CD4-positive, alpha-beta T cell treated with Interleukin-4 for 4 hours (primary cell): ENCODE measurements around the gene NSD1.
"Not testable (repeated sequence)": the region's sequence is repeated elsewhere in the genome, so short reads cannot be mapped to it uniquely, and the experiment has no call there.

Experiments used
- DNase-seq: peaks from one replicate; pipeline ENCODE4 v3.0.0-alpha.2; 2020

Gene NSD1

DNA sequence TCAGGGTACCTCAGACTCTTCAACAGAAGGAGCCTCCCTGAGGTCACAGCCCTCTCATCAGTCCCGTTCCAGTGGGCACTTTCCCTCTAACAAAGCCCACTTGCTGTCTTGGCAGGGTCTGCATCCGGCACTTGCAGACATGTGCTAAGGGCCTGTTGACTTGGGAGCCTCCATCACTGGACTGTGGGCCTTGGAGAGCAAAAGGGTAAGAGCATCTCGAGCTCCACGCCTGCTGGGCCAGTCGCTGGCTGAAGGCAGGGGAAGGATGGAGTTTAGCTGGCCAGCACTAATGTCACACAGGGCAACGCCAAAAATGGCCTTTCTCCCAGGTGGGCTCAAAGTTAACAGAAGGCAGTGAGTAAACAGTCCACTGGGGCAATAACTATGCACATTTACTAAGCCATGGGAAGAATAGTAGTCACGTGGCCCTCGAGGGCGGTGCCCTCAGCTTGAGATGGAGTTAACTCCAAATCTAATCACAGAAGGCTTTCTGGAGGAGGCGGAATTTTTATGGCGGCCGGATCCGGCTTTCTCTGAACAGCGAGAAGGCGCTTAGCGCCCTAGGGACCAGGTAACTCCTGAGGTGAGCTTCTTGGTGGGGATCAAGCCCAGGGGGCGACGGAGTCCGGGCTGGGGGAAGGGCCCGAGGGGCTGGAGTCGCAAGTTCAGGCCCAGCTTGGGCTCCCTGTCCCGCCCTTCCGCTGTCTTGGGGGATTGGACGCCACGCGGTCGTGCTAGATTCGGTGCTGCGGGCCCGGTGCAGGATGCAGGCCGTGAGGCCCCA, 2.0 kb upstream of the NSD1 start:
- no peak for DNase-seq

DNA sequence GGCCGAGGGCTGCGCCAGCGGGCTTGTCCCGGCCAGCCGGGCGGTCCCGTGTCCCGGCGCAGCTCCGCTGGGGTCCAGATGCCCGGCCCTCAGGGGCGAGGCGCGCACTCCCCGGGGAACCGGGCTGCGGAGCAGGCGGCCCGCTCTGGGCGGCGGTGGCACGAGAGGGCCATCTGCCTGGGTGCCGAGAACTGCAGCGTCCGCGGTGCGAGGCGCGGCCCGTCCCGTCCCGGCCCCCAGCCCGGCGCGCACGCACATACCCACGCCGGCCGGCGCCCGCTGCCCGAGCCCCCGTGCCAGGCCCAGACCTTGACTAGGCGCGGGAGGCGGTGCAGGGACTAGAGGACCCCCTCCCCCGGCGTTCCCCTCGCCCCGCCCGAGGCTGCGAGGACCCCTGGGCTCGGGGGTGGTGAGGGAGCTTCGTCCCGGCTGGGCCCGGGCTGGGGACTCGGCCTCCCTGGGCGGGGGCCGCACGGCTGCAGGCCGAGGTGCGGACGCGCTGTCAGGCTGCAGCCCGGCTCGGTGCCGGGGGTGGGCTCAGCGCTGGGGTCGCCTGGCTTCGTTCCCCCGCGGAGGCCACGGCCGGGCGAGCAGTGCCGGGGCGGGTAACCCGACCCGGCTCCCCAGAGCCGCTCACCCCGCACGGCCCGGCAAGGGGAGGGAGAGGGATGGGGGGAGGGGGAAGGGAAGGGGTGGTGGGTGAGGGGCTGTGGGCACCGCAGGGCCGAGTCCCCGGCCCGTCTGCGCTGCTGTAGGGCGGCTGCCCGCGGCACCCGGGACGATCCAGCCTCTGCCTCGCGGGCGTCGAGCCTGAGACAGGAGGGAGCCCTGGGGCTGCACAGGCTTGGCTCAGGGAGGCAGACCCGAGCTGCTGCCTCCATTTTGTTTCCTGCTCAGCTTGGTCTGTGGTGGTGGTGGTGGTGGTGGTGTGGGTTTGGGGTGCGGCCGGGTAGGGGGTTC, 1.2 kb upstream of the NSD1 start:
- peak; percentile 42 for DNase-seq

DNA sequence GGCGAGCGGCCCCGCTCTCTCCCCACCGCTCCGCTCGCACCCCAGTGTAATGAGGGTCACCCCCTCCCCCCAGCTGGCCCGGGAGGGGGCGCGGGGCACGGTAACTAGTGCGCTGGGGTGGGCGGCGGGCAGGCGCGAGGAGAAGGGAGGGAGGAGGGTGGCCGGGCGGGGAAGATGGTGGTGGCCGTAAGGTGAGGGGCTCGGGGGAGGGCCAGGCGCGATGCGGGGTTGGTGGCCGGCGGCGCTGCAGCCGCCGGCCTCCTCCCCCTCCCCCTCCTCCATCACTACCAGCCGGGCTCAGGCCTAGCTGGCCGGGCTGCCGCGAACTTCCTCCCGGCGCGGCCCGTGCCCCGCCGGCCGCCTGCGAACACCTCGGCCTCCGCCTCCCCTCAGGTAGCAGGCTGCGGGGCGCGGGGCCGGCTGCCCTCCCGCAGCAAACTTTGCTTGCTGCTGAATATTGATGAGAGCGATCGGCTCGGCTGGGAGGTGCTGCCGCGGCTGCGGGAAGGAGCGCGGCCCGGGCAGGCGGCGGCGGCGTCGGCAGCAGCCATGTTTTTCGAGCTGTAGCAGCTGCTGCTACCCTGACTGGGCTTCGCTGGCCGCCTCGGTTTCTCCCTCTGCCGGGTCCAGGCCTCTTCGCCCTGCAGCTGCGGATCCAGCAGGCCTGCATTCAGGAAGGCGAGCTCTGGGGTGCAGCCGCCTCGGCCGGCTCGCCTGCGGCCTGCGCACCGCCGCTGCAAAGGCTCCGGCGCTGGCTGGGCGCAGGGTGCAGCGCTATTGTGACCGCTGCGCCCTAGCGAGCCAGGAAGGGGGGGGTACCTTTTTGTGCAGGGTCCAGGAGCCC, 502 bp downstream of the NSD1 start:
- DNase-seq: peak; percentile 27

DNA sequence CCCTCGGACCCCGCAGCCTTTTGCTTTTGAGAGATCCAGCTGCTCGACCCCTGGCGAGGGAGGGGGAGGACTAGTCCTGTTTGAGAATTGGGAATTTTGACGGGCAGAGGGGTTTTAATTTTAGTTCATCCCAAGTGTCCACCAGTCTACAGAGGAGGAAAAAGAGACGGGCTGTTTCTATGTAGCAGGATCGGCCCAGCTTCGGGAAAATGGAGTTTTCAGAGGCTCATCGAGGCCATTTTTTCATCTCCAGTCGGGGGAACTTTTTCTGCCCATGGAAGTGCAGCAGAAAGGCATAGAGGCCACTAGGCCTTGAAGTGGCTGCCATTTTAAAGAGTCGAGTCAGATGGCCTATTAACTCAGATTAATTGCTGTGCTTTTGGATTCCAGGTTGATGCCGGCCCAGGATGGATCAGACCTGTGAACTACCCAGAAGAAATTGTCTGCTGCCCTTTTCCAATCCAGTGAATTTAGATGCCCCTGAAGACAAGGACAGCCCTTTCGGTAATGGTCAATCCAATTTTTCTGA, 1.2 kb downstream of the NSD1 start:
- DNase-seq: no peak

DNA sequence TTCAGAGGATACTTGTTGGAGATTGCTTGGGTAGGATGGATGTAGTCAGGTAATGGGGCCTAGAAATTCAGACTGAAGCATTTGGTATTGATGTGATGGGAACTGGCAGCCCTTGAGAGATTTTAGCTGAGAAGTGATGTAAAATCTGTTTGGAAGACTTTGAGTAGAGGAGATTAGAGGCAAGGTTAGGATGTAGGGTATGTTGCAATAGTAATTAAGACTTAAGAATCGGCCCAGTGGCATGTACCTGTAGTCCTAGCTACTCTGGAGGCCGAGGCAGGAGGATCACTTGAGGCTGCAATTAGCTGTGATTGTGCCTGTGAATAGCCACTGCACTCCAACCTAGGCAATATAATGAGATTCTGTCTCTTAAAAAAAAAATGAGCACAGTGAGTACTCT, 6.7 kb downstream of the NSD1 start:
- DNase-seq: no peak

DNA sequence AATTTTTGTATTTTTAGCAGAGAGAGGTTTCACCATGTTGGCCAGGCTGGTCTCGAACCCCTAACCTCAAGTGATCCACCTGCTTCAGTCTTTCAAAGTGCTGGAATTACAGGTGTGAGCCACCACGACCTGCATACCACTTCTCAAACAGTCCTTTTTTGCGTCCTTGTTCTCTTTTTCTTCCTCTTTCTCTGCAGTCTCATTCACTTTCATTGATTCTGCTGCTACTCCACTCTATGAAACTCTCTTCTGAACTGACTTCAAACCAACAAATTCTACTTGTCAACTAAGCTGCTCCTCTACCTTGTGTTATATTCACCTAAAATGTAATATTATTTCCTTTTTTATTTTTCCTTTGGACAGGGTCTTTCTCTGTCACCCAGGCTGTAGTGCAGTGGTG, 7.9 kb downstream of the NSD1 start:
- no peak for DNase-seq

DNA sequence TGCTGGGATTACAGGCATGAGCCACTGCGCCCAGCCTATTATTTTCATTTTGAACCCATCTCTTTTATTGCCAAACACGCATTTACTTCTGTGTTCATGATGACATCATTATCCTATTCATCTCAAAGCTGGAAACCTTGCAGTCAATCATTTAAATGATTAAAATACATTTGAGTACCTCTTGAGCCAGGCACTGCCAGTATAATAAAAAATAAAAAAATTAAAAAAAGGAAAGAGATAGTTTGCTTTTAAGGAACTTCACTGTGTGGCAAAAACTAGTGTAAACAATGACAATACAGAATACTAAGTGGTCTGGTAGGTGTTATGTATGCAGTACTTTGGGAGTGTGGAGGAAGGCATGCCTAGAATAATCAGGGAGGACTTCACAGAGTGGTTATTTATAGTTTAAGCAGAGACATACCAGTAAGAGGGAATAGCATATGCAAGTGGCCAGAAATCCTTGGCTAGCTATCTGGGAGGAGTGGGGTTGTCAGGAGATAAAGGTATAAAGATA, 8.6 kb downstream of the NSD1 start:
- no peak for DNase-seq

DNA sequence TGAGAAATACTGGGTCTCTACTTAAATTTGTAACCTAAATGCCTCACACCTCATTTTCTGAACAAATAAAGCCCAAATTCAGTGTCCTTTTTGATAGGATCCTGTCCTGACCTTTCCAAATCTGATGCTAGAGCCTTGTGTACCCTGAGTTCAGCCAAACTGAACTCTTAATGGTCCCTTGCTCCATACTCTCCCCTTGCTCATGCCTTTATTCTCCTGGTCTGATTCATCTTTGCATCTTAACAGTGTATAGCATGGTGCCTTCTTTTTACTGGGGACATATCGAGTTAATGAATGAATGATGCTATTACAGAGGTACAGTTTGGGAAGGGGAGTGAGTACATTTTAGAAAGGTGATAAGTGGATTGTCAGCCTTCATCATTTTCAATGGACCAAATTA, 9.2 kb downstream of the NSD1 start:
- no peak for DNase-seq

DNA sequence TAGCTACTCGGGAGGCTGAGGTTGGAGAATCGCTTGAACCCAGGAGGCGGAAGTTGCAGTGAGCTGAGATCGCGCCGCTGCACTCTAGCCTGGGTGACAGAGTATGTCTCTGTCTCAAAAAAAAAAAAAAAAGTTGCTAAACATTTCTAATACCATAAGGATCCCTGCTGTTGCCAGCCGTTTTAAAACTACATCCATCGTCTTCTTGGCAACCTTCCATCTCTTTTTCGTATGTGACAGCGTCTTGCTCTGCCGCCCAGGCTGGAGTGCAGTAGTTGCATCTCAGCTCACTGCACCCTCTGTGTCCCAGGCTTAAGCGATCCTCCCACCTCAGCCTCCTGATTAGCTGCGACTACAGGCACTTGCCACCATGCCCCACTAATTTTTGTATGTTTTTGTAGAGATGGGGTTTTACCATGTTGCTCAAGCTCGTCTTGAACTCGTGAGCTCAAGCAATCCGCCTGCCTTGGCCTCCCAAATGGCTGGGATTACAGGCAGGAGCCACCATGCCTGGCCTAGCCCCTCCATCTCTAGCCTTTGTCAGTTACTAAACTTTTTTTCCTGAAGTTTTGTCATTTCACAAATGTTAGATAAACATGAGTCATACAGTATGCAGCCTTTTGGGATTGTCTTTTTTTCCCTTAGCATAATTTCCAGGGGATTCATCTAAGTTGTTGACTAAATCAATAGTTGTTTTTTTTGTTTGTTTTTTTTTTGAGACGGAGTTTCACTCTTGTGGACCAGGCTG, 13.5 kb downstream of the NSD1 start:
- no peak for DNase-seq

DNA sequence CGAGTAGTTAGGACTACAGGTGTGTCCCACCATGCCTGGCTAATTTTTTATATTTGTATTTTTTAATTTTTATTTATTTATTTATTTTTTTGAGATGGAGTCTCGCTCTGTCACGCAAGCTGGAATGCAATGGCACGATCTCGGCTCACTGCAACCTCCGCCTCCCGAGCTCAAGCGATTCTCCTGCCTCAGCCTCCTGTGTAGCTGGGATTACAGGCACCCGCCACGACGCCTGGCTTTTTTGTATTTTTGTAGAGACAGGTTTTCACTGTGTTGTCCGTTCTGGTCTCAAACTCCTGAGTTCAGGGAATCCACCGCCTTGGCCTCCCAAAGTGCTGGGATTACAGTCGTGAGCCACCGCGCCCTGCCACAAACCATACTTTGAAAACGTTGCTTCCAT, 16.5 kb downstream of the NSD1 start:
- not testable (repeated sequence) for DNase-seq

DNA sequence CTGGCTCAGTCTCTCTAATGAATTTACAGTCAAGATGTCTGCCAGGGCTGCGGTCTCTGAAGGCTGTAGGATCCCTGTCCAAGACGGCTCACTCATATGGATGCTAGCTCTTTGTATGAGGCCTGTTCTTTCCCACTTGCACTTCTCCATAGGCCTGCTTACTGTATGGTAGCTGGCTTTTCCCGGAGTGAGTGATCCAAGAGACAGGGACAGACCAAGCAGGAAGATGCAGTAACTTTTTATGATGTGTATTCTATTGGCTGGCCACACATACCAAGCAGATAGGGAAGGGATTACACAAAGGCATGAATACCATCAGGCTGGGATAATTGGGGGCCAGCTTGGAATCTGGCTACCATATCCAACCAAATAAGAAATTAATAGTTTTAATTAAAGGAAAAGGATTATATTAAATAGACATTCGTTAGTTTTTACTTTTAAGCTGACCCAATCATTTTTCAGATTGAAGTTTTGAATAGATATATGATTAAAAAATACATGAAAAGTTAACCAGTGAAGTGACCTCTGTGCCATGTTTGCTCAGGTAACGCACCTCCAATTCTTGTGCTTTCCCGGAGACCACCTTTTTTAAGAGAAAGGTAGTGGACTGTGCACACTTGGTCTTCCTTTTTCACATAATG, 20.6 kb downstream of the NSD1 start:
- no peak for DNase-seq

DNA sequence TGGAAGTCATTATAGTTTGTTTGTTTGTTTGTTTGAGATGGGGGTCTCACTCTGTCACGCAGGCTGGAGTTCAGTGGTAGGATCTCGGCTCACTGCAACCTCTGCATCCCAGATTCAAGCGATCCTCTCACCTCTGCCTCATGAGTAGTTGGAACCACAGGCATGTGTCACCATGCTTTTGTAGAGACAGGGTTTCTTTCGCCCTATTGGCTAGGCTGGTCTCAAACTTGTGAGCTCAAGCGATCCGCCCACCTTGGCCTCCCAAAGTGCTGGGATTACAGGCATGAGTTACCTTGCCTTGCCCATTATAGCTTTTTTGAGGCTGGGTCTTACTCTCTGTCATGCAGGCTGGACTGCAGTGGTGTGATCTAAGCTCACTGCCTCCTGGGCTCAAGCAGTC, 28.8 kb downstream of the NSD1 start:
- no peak for DNase-seq

DNA sequence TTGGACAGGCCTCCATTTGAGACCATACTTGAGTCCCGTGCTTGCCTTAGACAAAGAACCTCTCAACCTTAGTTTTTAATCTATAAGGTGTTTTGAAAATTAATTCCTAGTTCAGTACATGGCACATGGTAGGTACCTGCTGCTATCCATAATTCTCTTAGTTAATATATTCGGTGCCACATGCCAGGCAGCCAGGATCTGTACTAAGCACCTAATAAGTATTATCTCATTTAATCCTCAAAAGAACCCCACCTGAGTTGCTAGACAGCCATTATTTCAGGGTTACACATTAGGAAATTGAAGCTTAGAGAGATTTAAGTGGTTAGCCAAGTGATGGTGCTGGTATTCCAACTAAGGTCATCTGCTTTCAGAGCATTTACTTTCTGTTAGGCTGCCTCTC, 29.9 kb downstream of the NSD1 start:
- no peak for DNase-seq

DNA sequence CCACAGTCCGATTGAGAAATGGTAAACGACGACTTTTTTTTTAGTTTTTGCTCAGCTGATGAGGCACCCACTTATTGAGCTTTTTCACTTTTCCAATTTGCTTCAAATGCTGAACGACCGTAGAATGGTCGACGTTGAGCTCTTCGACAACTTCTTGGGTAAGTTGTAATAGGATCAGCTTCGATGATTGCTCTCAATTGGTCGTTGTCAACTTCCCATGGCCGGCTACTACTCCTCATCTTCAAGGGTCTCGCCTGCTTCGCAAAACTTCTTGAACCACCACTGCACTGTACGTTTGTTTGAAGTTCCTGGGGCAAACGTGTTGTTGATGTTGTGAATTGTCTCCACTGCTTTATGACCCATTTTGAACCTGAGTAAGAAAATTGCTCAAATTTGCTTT, 35.7 kb downstream of the NSD1 start:
- no peak for DNase-seq

DNA sequence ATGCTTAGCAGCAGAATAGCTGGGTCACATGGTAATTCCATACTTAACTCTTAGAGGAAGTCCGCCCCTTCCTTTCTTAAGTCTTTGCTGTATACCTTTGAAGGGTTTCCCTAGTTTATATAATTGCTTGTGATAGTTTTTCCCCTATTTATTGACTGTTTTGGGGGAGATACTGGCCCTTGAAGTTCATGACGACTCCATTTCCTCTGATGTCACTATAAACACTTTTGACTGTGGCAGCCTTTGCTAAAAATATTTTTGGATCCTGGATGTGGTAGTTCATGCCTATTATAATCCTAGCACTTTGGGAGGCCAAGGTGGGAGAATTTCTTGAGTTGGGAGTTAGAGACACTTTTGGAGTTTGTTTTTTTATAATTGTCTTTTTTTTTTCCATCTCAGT, 38.4 kb downstream of the NSD1 start:
- DNase-seq: no peak

DNA sequence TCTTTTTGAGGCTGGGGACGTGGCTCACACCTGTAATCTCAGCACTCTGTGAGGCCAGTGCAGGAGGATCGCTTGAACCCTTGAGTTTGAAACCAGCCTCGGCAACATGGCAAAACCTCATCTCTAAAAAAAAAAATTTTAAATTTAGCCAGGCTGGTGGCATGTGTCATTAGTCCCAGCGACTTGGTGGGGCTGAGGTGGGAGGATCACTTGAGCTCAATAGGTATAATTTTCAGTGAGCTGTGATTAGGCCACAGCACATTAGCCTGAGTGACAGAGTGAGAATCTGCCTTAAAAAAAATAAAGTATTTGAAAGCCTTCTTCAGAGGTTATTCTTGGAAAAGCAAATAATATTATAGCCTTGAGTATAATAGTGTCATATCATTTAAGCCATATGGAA, 41.8 kb downstream of the NSD1 start:
- DNase-seq: no peak

DNA sequence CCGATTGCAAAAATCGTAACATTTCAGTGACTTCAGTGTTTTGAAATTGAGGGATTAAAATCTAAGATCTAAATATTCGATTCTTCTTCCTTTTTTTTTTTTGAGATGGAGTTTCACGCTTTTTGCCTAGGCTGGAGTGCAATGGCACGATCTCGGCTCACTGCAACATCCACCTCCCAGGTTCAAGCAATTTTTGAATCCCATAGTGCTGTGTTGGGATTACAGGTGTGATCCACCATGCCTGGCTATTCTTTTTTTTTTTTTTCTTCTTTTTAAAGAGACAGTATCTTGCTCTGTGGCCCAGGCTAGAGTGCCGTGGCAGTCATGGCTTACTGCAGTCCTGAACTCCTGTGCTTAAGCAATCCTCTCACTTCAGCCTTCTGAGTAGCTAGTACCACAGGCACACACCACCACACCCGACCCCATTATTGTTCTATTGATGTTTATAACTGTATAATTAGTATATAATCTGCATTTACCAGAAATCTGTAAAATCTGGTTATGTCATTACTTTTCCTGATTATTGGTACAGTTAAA, 42.7 kb downstream of the NSD1 start:
- DNase-seq: no peak

DNA sequence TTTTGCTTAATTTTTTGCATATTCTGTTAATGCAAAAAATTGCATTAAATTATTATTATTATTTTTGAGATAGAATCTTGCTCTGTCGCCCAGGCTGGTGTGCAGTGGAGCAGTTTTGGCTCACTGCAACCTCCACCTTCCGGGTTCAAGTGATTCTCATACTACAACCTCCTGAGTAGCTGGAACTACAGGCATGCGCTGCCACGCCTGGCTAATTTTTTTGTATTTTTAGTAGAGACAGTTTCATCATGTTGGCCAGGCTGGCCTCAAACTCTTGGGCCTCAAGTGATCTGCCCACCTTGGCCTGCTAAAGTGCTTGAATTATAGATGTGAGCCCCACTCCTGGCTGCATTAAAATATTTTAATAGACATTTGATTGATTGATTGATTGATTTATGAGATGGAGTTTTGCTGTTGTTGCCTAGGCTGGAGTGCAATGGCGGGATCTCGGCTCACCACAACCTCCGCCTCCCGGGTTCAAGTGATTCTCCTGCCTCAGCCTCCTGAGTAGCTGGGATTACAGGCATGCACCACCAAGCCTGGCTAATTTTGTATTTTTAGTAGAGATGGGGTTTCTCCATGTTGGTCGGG, 44.4 kb downstream of the NSD1 start:
- DNase-seq: not testable (repeated sequence)

DNA sequence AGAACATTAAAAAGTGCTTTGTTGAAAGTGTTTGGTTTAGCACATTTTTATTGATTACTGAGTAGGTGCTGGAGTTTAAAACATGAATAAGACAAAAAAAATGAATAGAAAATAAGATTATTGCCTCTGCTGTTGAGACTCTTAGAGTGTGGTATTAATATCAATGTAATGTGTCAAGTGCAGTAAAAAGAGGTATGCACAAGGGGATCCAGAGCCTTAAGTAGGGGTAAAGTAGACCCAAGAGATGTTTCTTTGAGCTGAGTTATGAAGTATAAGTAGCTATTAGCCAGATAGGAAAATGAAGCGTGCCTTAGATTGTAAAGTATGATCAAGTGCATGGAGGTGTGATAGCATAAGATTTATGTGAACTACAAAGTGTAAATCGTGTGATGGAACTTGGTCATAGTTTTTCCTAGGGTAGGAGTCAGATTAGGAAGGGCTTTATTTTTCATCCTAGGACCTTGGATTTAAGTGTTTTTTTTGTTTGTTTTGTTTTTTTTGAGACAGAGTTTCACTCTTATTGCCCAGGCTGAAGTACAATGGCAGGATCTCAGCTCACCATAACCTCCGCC, 45.2 kb downstream of the NSD1 start:
- DNase-seq: no peak

DNA sequence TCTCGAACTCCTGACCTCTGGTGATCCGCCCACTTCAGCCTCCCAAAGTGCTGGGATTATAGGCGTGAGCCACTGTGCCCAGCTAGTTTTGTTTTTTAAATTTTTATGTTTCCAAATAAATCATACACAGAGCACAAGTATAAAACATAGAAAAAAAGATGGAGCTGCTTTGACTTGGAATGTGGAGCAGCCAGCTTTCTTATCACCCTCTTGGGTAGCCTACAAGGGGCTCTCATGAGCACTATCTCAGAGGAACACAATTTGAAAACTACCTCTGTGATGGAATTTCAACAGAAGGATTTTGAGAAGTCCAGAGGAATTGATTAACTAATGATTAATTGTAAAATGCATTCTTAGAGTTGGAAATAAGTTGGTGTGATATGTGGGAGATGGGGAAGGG, 45.9 kb downstream of the NSD1 start:
- DNase-seq: no peak
